PC-3 (cell line): Measurements from ENCODE around the gene FAAP100.

ENCODE experiments used
- CTCF ChIP-seq: fragments of 300-600 bp; sonication (generic); conservative IDR thresholded peaks from 2 replicates; pipeline ENCODE4 v1.5.1; 2017; ENCODE audit warnings: antibody characterized with exemption, low read depth, mild to moderate bottlenecking, low read length
- EZH2 ChIP-seq: fragments of 300-600 bp; sonication (generic); IDR thresholded peaks from one replicate; pipeline ENCODE4 v1.6.1; 2017; ENCODE audit warnings: antibody characterized with exemption, mild to moderate bottlenecking, low read length; ENCODE audit not compliant: unreplicated experiment

DNA sequence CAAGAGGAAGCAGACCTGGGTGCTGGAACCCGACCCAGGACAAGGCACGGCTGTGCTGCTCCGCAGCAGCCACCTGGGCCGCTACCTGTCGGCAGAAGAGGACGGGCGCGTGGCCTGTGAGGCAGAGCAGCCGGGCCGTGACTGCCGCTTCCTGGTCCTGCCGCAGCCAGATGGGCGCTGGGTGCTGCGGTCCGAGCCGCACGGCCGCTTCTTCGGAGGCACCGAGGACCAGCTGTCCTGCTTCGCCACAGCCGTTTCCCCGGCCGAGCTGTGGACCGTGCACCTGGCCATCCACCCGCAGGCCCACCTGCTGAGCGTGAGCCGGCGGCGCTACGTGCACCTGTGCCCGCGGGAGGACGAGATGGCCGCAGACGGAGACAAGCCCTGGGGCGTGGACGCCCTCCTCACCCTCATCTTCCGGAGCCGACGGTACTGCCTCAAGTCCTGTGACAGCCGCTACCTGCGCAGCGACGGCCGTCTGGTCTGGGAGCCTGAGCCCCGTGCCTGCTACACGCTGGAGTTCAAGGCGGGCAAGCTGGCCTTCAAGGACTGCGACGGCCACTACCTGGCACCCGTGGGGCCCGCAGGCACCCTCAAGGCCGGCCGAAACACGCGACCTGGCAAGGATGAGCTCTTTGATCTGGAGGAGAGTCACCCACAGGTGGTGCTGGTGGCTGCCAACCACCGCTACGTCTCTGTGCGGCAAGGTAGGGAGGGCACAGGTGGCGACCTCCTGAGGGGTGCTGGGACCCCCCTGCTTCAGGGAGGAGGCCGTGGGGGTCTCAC lies 23.3 kb downstream of the FAAP100 start:
- TF ChIP-seq CTCF (0 out of 2 replicates have a peak, but pooled peaks have one; percentile 13), EZH2 (peak; percentile 66)
